Uterus (tissue), 4 donors: Measurements from ENCODE around the gene TWF1. TPM values are rescaled to one million over a fixed set of nuclear protein-coding genes. Genes with fewer than 3 reads are reported as not detected.
"Not testable (repeated sequence)": the region's sequence is repeated elsewhere in the genome, so short reads cannot be mapped to it uniquely, and the experiment has no call there.

Experiments used
- DNase-seq, 2 donors: peaks; one replicate each; pipeline ENCODE4 v3.0.0-alpha.2; 2019 to 2020
- H3K27ac ChIP-seq, 2 donors: fragments of 200-600 bp; sonication (generic); 1 replicate in 1 of 2; 2 replicates in 1 of 2; pipeline ENCODE4 v1.5.1; 2016 to 2018
- H3K27me3 ChIP-seq, 2 donors: fragments of 200-600 bp; sonication (generic); one replicate each; pipeline ENCODE4 v1.5.1; 2018 to 2019; ENCODE audit warnings: control low read depth in 1 of 2
- H3K36me3 ChIP-seq, 2 donors: fragments of 200-600 bp; sonication (generic); one replicate each; pipeline ENCODE4 v1.5.1; 2019; ENCODE audit warnings: control low read depth in 1 of 2
- H3K4me1 ChIP-seq, 2 donors: fragments of 200-600 bp; sonication (generic); one replicate each; pipeline ENCODE4 v1.5.1; 2018 to 2019; ENCODE audit warnings: control low read depth in 1 of 2
- H3K4me3 ChIP-seq, 2 donors: fragments of 200-600 bp; sonication (generic); 1 replicate in 1 of 2; 2 replicates in 1 of 2; pipeline ENCODE4 v1.5.1; 2018 to 2019; ENCODE audit warnings: mild to moderate bottlenecking in 1 of 2
- H3K9me3 ChIP-seq, 2 donors: fragments of 200-600 bp; sonication (generic); one replicate each; pipeline ENCODE4 v1.5.1; 2019; ENCODE audit warnings: control low read depth in 1 of 2
- CTCF ChIP-seq, 4 experiments: fragments of 200-600 bp in 2 of 4; fragments of 450-650 bp in 2 of 4; sonication (generic) in 2 of 4; IDR thresholded peaks; one replicate each; pipeline ENCODE4 v1.5.1; 2016 to 2019; ENCODE audit warnings: antibody characterized with exemption in 4 of 4, mild to moderate bottlenecking in 2 of 4, moderate library complexity in 1 of 4
- POLR2A ChIP-seq, 2 donors: fragments of 450-650 bp; IDR thresholded peaks; one replicate each; pipeline ENCODE4 v1.6.1; 2016; ENCODE audit warnings: antibody characterized with exemption in 2 of 2, mild to moderate bottlenecking in 1 of 2, moderate library complexity in 1 of 2
- intact Hi-C: fragments of 100-400 bp; cut with DNase I; formaldehyde crosslinking; loops from one replicate; pipeline ENCODE4 v1.15.1; 2023; ENCODE audit warnings: low total_unique reads
- total RNA-seq, 4 donors: library from RNA; depleted of rRNA in 3 of 4; stranded (reverse); fragments of >200 nt in 3 of 4; gene quantifications; one replicate each; pipeline versions ENCODE4 v1.1.0 to v1.2.4, GENCODE V29; 2014 to 2023
- donor health status: DM: yes; HTN: yes; CAD: no.

Gene TWF1
- total RNA-seq, 4 donors from 2014 or later: 21.8 to 113 (median 71.4) TPM

- Histone ChIP-seq H3K36me3 (no peaks in the 10 kb centered on the region), H3K4me1 (no peaks in the 10 kb centered on the region), H3K27me3 (no peaks in the 10 kb centered on the region), H3K9me3 (no peaks in the 10 kb centered on the region), H3K27ac (no peak overlapping the region), H3K4me3 (no peak overlapping the region)
- no peak for DNase-seq
- TF ChIP-seq CTCF (IDR thresholded peaks at IDR 0.05): no peak
- TF ChIP-seq POLR2A (IDR thresholded peaks at IDR 0.05): no peak
- intact Hi-C loops: no loop called here
Observed at GRCh38 chr12:43754015-43754414, 52.1 kb downstream of the TWF1 start.

GRCh38 chr12:43751360-43751759 is 54.8 kb downstream of the TWF1 start:
- intact Hi-C loops, H3K4me3 ChIP-seq, H3K4me1 ChIP-seq, H3K36me3 ChIP-seq, H3K27me3 ChIP-seq, DNase-seq, H3K27ac ChIP-seq, H3K9me3 ChIP-seq: not testable (repeated sequence)

- no peak for DNase-seq
- TF ChIP-seq POLR2A (IDR thresholded peaks at IDR 0.05) (no peak), CTCF (IDR thresholded peaks at IDR 0.05) (no peak)
- Histone ChIP-seq H3K36me3 (no peaks in the 10 kb centered on the region), H3K27ac (no peak overlapping the region), H3K9me3 (no peaks in the 10 kb centered on the region), H3K27me3 (no peaks in the 10 kb centered on the region), H3K4me3 (no peak overlapping the region), H3K4me1 (no peaks in the 10 kb centered on the region)
- intact Hi-C loops: no loop called here
Observed at GRCh38 chr12:43750814-43751213, 55.3 kb downstream of the TWF1 start.

- DNase-seq: no peak
- Histone ChIP-seq H3K4me3 (no peak overlapping the region), H3K36me3 (no peaks in the 10 kb centered on the region), H3K9me3 (no peaks in the 10 kb centered on the region), H3K27me3 (no peaks in the 10 kb centered on the region), H3K27ac (no peak overlapping the region), H3K4me1 (no peaks in the 10 kb centered on the region)
- TF ChIP-seq CTCF (IDR thresholded peaks at IDR 0.05) (no peak), POLR2A (IDR thresholded peaks at IDR 0.05) (no peak)
- intact Hi-C loops: no loop called here
Observed at GRCh38 chr12:43749016-43749415, 57.1 kb downstream of the TWF1 start.

- Histone ChIP-seq H3K4me1 (no peaks in the 10 kb centered on the region), H3K4me3 (no peak overlapping the region), H3K9me3 (no peaks in the 10 kb centered on the region), H3K27ac (no peak overlapping the region), H3K36me3 (no peaks in the 10 kb centered on the region), H3K27me3 (no peaks in the 10 kb centered on the region)
- TF ChIP-seq POLR2A (IDR thresholded peaks at IDR 0.05) (no peak), CTCF (IDR thresholded peaks at IDR 0.05) (no peak)
- DNase-seq: no peak
- intact Hi-C loops: no loop called here
Observed at GRCh38 chr12:43744826-43745225, 61.3 kb downstream of the TWF1 start.

Other genes starting within 250 kb of the TWF1 start
- 10 to 100 TPM; 10.6 to 39.6 (median 19.1) TPM for gene PUS7L, start 47.5 kb downstream of the TWF1 start, total RNA-seq
- gene IRAK4, start 47.4 kb downstream of the TWF1 start, total RNA-seq: 10 to 100 TPM in 3 of 4 donors, 1 to 10 TPM in 1; 6.1 to 30.6 (median 26.4) TPM
- 10 to 100 TPM in 1 of 4 donors, 1 to 10 TPM in 3; 1.0 to 34.4 (median 6.1) TPM for gene TMEM117, start 29.8 kb upstream of the TWF1 start, total RNA-seq